ENCODE results near the gene BGN.

GRCh38 chrX:153449368-153450113 lies 45.2 kb upstream of the BGN start:
- TF ChIP-seq, protein P1, sequence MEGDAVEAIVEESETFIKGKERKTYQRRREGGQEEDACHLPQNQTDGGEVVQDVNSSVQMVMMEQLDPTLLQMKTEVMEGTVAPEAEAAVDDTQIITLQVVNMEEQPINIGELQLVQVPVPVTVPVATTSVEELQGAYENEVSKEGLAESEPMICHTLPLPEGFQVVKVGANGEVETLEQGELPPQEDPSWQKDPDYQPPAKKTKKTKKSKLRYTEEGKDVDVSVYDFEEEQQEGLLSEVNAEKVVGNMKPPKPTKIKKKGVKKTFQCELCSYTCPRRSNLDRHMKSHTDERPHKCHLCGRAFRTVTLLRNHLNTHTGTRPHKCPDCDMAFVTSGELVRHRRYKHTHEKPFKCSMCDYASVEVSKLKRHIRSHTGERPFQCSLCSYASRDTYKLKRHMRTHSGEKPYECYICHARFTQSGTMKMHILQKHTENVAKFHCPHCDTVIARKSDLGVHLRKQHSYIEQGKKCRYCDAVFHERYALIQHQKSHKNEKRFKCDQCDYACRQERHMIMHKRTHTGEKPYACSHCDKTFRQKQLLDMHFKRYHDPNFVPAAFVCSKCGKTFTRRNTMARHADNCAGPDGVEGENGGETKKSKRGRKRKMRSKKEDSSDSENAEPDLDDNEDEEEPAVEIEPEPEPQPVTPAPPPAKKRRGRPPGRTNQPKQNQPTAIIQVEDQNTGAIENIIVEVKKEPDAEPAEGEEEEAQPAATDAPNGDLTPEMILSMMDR (IDR thresholded peaks at IDR 0.05; ENCODE audit: insufficient read depth, low read length, poor library complexity, severe bottlenecking) = no peak
- TF ChIP-seq EZH2phosphoT487 (conservative IDR thresholded peaks at IDR 0.05; ENCODE audit: low read length) = no peak

All from SU-DHL-6 (cell line).